OCI-LY7 (cell line): ENCODE measurements around the gene NCKAP5. TPM values are rescaled to one million over a fixed set of nuclear protein-coding genes. Genes with fewer than 3 reads are reported as not detected.

Source experiments
- BruUV-seq: library from RNA; stranded (reverse); fragments of 400-500 nt; replicated peaks from 2 replicates; lab custom pipeline; 2021; lab: Mats Ljungman, UMichigan
- CTCF ChIA-PET: fragments of 300-600 bp; sonication (Branson Sonifier 250); formaldehyde crosslinking; loops from one replicate; lab custom pipeline; 2022; ENCODE audit warnings: antibody characterized with exemption; ENCODE audit not compliant: unreplicated experiment; lab: Charles Lee
- POLR2A ChIA-PET: fragments of 300-600 bp; sonication (Branson Sonifier 250); formaldehyde crosslinking; loops from one replicate; lab custom pipeline; 2022; ENCODE audit warnings: antibody characterized with exemption; lab: Charles Lee
- DNase-seq: peaks from one replicate; pipeline ENCODE4 v3.0.0-alpha.2; 2015; ENCODE audit warnings: low spot score
- H2AFZ ChIP-seq: fragments of 200-600 bp; sonication (generic), shearing (Covaris generic); 2 replicates; pipeline ENCODE4 v1.6.1; 2014; ENCODE audit warnings: mild to moderate bottlenecking, antibody characterized with exemption, low read length, moderate library complexity
- H3K27ac ChIP-seq: fragments of 200-600 bp; sonication (generic); 2 replicates; pipeline ENCODE4 v1.5.1; 2014; ENCODE audit warnings: mixed run types, low read depth, mild to moderate bottlenecking, moderate library complexity, low read length, inconsistent platforms; ENCODE audit not compliant: poor library complexity, severe bottlenecking
- H3K36me3 ChIP-seq: fragments of 200-600 bp; sonication (generic); 2 replicates; pipeline ENCODE4 v1.6.1; 2014; ENCODE audit warnings: mild to moderate bottlenecking, antibody characterized with exemption, low read length, moderate library complexity, mixed read lengths; ENCODE audit not compliant: insufficient read depth
- H3K4me1 ChIP-seq: fragments of 200-600 bp; sonication (generic); 2 replicates; pipeline ENCODE4 v1.5.1; 2014; ENCODE audit warnings: mild to moderate bottlenecking, low read length; ENCODE audit not compliant: insufficient read depth, poor library complexity, severe bottlenecking
- H3K4me2 ChIP-seq: fragments of 200-600 bp; sonication (generic); 2 replicates; pipeline ENCODE4 v1.6.1; 2014; ENCODE audit warnings: mild to moderate bottlenecking, low read length
- H3K4me3 ChIP-seq: fragments of 200-600 bp; sonication (generic); 2 replicates; pipeline ENCODE4 v1.5.1; 2014; ENCODE audit warnings: mild to moderate bottlenecking, low read depth, low read length; ENCODE audit not compliant: poor library complexity, severe bottlenecking
- H3K79me2 ChIP-seq: fragments of 200-600 bp; sonication (generic); 2 replicates; pipeline ENCODE4 v1.6.1; 2016; ENCODE audit warnings: low read depth, mild to moderate bottlenecking, low read length, moderate library complexity, mixed read lengths; ENCODE audit not compliant: insufficient read depth
- H3K9me2 ChIP-seq: fragments of 200-600 bp; sonication (generic); 2 replicates; pipeline ENCODE4 v1.6.1; 2016; ENCODE audit warnings: mild to moderate bottlenecking, low read length, mixed read lengths; ENCODE audit not compliant: insufficient read depth
- H3K9me3 ChIP-seq: fragments of 200-600 bp; sonication (generic); 2 replicates; pipeline ENCODE4 v1.6.1; 2014; ENCODE audit warnings: mild to moderate bottlenecking, mixed run types, low read length, mixed read lengths
- H4K20me1 ChIP-seq: fragments of 200-600 bp; sonication (generic); 2 replicates; pipeline ENCODE4 v1.6.1; 2014; ENCODE audit warnings: mild to moderate bottlenecking, antibody characterized with exemption, low read length, moderate library complexity, mixed read lengths; ENCODE audit not compliant: insufficient read depth
- CTCF ChIP-seq: fragments of 200-600 bp; sonication (generic); conservative IDR thresholded peaks from 2 replicates; pipeline ENCODE4 v1.5.1; 2014; ENCODE audit warnings: mild to moderate bottlenecking, antibody characterized with exemption, low read length, moderate library complexity, mixed read lengths
- EZH2phosphoT487 ChIP-seq: fragments of 200-600 bp; sonication (generic); IDR thresholded peaks from 2 replicates; pipeline ENCODE4 v1.6.1; 2018; ENCODE audit warnings: low read depth, borderline replicate concordance, mild to moderate bottlenecking, mixed run types, antibody characterized with exemption, low read length, moderate library complexity, mixed read lengths
- intact Hi-C: fragments of 100-400 bp; cut with micrococcal nuclease; formaldehyde crosslinking; loops from one replicate; pipeline ENCODE4 v1.10.0; 2022; ENCODE audit not compliant: unreplicated experiment
- total RNA-seq, 2 experiments: library from RNA; depleted of rRNA in 1 of 2; stranded (reverse); fragments of >200 nt in 1 of 2; shearing (Covaris generic) in 1 of 2; gene quantifications; 2 replicates each; pipeline ENCODE4 v1.2.3, GENCODE V29; 2014 to 2022

Gene NCKAP5
- total RNA-seq, 2 experiments from 2014 or later = not detected

GRCh38 chr2:133039531-133039930, 528.7 kb downstream of the NCKAP5 start:
- H3K79me2 ChIP-seq = no peaks in the 10 kb centered on the region
- H3K4me2 ChIP-seq = no peak overlapping the region
- intact Hi-C loops = no loop called here
- no peak for TF ChIP-seq EZH2phosphoT487
- TF ChIP-seq CTCF = no peak
- no peaks in the 10 kb centered on the region for H3K9me3 ChIP-seq
- no peaks in the 10 kb centered on the region for H3K4me1 ChIP-seq
- no peak overlapping the region for H3K27ac ChIP-seq
- H4K20me1 ChIP-seq = no peaks in the 10 kb centered on the region
- POLR2A ChIA-PET = no interaction called here
- no peaks in the 10 kb centered on the region for H3K36me3 ChIP-seq
- H3K4me3 ChIP-seq = no peak overlapping the region
- no peak overlapping the region for H2AFZ ChIP-seq
- no peak for DNase-seq
- BruUV-seq = no TSS peak
- CTCF ChIA-PET = no interaction called here
- H3K9me2 ChIP-seq = no peaks in the 10 kb centered on the region

- no peak for DNase-seq
- Histone ChIP-seq H4K20me1 (no peaks in the 10 kb centered on the region), H3K9me2 (no peaks in the 10 kb centered on the region), H2AFZ (no peak overlapping the region), H3K79me2 (no peaks in the 10 kb centered on the region), H3K4me3 (no peak overlapping the region), H3K36me3 (no peaks in the 10 kb centered on the region), H3K4me2 (no peak overlapping the region), H3K27ac (no peak overlapping the region), H3K4me1 (no peaks in the 10 kb centered on the region), H3K9me3 (no peaks in the 10 kb centered on the region)
- ChIA-PET POLR2A (no interaction called here), CTCF (no interaction called here)
- TF ChIP-seq CTCF (no peak), EZH2phosphoT487 (no peak)
- BruUV-seq = no TSS peak
- intact Hi-C loops = no loop called here
These were observed 541.6 kb downstream of the NCKAP5 start for GRCh38 chr2:133026536-133027177.

GRCh38 chr2:133025004-133025403, 543.3 kb downstream of the NCKAP5 start:
- no peaks in the 10 kb centered on the region for H4K20me1 ChIP-seq
- no TSS peak for BruUV-seq
- intact Hi-C loops = no loop called here
- POLR2A ChIA-PET = no interaction called here
- H3K79me2 ChIP-seq = no peaks in the 10 kb centered on the region
- no peaks in the 10 kb centered on the region for H3K36me3 ChIP-seq
- H3K4me1 ChIP-seq = no peaks in the 10 kb centered on the region
- no peak for DNase-seq
- no peak overlapping the region for H3K4me2 ChIP-seq
- TF ChIP-seq EZH2phosphoT487 (no peak), CTCF (no peak)
- no peak overlapping the region for H2AFZ ChIP-seq
- no peak overlapping the region for H3K4me3 ChIP-seq
- no peak overlapping the region for H3K27ac ChIP-seq
- CTCF ChIA-PET = no interaction called here
- no peaks in the 10 kb centered on the region for H3K9me2 ChIP-seq
- H3K9me3 ChIP-seq = no peaks in the 10 kb centered on the region
